Activated CD4-positive, alpha-beta T cell treated with anti-CD3 and anti-CD28 coated beads, Interleukin-2, amount 10 ng/mL, durations not matched to agents 24 days and 14 days (primary cell): ENCODE measurements around the gene MKX. TPM values are rescaled to one million over a fixed set of nuclear protein-coding genes. Genes with fewer than 3 reads are reported as not detected.

Source experiments
- DNase-seq: peaks from one replicate; pipeline ENCODE4 v3.0.0; 2022
- H3K27ac Mint-ChIP-seq: one replicate; pipeline ENCODE4 v1.8.0; 2022; ENCODE audit warnings: mild to moderate bottlenecking, mixed read lengths
- H3K27me3 Mint-ChIP-seq: one replicate; pipeline ENCODE4 v1.8.0; 2022; ENCODE audit warnings: mixed read lengths
- H3K36me3 Mint-ChIP-seq: one replicate; pipeline ENCODE4 v1.8.0; 2022; ENCODE audit warnings: low read depth, mild to moderate bottlenecking, mixed read lengths
- H3K4me1 Mint-ChIP-seq: one replicate; pipeline ENCODE4 v1.8.0; 2021; ENCODE audit warnings: mixed read lengths
- H3K4me3 Mint-ChIP-seq: one replicate; pipeline ENCODE4 v1.8.0; 2022; ENCODE audit warnings: mild to moderate bottlenecking, moderate library complexity, mixed read lengths
- H3K9me3 Mint-ChIP-seq: one replicate; pipeline ENCODE4 v1.8.0; 2021; ENCODE audit warnings: mixed read lengths
- intact Hi-C: fragments of 100-400 bp; cut with micrococcal nuclease; formaldehyde crosslinking; loops from one replicate; pipeline ENCODE4 v1.15.1; 2023
- total RNA-seq: library from RNA; stranded (reverse); gene quantifications from 2 replicates; pipeline ENCODE4 v1.2.3, GENCODE V29; 2022

MKX gene
- total RNA-seq, 1 donor from 2014 or later: not detected

DNA sequence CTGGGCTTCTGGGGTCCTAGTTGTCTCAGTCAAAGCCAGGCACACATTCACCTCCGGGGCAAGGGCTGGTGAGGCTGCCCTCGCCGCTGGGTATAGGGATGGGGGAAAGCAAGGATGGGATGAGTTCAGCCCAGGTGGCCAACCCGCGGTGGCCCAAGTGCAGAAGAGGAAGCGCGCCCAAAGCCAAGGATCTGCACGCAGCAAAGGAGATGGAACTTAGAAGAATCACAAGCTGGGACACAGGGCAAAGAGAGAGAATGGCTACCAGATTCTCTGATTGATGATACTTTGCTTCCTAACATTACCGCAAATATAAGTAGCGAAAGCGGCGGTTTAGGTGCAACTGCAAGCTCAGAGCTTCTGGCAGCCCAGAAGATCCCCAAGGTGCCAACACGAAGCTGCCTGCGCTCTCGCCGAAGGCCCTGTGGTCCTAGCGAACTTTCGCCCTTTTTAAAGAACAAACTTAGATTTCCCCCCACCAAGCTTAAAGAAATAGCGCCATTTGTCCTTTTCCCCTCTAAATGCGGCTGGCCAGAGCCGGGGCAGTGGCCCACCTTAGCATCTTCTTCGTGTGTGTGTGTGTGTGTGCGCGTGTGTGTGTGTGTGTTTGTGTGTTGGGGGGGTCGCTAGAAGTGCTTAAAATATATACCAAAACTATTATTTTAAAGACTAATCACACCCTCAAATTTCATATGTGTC, 927 bp upstream of the MKX start:
- peaks cover 19% of the 10 kb centered on the region for H3K4me1 Mint-ChIP-seq
- peak; percentile 60 for DNase-seq
- H3K4me3 Mint-ChIP-seq: peak overlapping the region; percentile 8
- intact Hi-C loops: loop anchor here (5.0 to 10.0 kb wide), 2 partner anchors 248 to 1529 kb away; partner anchors contain the start of genes GAD2 and ODAD2
- peaks cover 68% of the 10 kb centered on the region for H3K27me3 Mint-ChIP-seq
- peaks cover 5% of the 10 kb centered on the region for H3K36me3 Mint-ChIP-seq
- H3K27ac Mint-ChIP-seq: no peak overlapping the region
- H3K9me3 Mint-ChIP-seq: peaks cover 3% of the 10 kb centered on the region

DNA sequence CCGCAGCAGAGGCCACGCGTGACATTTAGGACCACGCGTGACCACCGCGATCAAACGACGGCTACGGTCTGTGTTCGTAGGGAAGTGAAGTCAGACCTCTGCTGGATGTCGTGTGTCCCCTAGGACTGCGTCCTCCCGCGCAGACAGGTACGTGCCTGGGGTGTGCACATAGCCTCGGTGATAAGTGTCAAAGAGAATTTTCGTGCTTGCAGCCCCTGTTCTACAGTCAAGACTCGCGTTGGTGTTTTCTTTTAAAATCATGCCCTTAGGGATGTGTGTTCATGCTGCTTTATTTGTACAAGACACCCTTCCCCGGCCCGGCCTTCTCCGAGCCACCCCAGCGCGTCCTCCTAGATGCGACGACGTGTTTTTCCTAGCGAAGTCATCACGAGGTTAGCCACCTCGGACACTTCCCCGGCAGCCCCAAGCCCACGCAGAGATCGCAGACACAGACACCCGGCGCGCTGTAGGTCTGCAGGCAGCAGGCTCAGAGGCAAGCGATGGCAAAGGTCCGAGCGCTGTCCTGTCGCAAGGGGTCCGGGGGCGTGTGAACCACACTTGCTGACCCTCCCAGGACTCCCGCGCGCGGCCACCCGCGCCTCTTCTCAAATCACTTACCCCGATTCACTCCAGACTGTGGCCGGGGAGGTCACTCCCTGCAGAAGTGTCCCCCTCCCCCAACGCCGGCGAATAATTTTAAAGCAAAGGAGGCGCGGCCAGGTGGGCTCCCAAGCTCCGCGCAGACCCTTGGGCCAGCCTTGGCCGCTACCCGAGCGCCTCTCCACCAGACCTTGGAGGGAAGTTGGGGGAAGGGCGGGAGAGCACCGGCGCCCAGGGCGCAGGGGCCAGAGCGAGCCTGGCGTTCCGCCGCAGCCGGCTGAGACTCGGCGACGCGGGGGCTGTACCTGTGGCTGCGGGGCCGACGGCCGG, 552 bp downstream of the MKX start:
- H3K4me3 Mint-ChIP-seq: peak overlapping the region; percentile 71
- peaks cover 71% of the 10 kb centered on the region for H3K27me3 Mint-ChIP-seq
- peaks cover 3% of the 10 kb centered on the region for H3K9me3 Mint-ChIP-seq
- DNase-seq: peak; percentile 67
- peaks cover 5% of the 10 kb centered on the region for H3K36me3 Mint-ChIP-seq
- peak overlapping the region; percentile 83 for H3K27ac Mint-ChIP-seq
- peaks cover 20% of the 10 kb centered on the region for H3K4me1 Mint-ChIP-seq
- intact Hi-C loops: loop anchor here (5.0 to 10.0 kb wide), 4 partner anchors 243 to 1528 kb away; partner anchors contain the start of genes BAMBI, GAD2, ODAD2 and RAB18

DNA sequence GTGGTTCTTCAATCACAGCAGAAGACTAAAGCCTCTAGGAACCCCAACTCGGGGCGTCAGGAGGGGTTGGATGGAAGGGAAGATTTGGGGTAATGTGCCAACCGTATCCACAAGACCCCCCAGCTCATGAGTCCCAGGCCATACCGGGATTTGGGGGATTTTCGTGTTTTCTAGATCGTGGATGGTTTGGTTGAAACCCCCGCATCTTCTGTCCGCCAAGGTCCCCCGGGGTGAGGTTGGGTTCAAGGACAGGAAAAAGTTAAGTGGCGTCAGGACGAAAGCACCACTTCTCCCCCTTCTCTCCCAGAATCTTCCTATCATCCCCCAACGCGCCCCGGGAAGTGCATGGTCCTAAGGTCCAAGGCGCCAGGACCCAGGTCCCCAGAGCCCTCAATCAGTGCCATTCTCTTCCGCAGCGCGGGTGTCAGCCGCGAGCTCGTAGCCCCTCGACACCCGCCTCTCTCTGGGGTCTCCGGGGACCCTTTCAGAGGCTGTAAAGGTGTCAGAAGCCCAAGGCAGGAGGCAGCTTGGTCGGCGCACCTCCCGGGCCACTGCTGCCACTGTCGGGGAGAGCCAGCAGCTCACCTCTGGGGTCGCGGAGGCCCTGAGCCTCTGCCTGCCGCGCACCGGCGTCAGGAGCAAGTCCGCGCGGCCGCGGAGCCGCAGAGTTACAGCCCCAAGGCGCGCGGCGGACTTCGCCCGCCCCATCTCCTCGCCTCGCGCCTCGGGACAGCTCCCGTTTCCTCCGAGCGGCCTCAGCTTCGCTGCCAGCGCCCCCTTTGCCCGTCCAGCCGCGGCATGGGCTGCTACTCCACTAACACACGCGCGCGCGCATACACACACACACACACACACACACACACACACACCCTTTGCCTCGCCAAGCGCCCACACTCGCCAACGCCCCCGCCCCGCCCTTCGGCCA, 1.5 kb downstream of the MKX start:
- DNase-seq: peak; percentile 71
- Mint-ChIP-seq H3K27me3 (peaks cover 64% of the 10 kb centered on the region), H3K27ac (peak overlapping the region; percentile 83), H3K4me1 (peaks cover 20% of the 10 kb centered on the region), H3K4me3 (peak overlapping the region; percentile 71), H3K36me3 (peaks cover 5% of the 10 kb centered on the region), H3K9me3 (peaks cover 3% of the 10 kb centered on the region)
- intact Hi-C loops: loop anchor here (2.0 to 10.0 kb wide), 5 partner anchors 242 to 933 kb away; partner anchors contain the start of genes BAMBI, ODAD2, RAB18 and WAC

DNA sequence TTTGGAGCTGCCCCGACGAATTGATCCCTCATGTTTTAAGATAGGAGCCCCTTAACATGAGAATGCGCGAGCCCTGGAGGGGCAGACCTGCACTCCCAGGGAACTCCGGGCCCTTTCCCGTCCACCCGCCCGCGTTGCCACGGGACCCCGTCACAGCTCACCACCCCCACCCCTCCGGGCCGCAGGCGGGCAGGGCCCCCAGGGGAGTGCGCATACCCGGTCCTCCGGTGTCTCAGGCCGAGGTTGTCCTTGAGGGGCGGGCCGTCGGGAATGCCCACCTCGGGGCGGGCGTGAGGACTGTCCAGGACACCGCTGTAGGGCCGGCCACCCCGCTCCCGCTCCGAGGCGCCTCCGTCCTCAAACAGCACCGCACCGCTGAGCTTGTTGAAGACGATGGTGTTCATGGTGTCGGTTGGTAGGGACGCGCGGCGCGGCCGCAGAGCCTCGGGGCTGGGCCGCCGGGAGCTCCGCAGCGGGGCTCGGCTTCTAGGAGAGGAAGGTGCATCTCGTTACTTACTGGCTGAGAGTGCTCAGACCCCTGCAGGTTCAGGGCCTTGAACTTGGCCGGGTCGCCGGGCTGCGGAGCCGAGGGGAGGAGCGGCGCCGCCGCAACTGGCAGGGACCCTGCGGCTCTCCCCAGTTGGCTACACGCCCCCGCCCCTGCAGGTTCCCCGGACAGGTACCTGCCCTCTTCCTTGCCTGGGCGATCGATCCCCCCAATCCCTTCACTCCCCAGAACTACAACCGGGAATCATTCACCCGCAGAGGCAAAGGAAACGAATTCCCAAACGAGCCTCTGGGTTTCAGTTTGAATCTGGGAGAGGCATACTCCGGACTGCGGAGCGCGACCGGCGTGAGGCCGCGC, 2.4 kb downstream of the MKX start:
- Mint-ChIP-seq H3K4me1 (peaks cover 20% of the 10 kb centered on the region), H3K4me3 (peak overlapping the region; percentile 69), H3K27ac (no peak overlapping the region), H3K9me3 (peaks cover 3% of the 10 kb centered on the region), H3K36me3 (peaks cover 5% of the 10 kb centered on the region), H3K27me3 (peaks cover 64% of the 10 kb centered on the region)
- intact Hi-C loops: loop anchor here (2.0 to 10.0 kb wide), 5 partner anchors 241 to 934 kb away; partner anchors contain the start of genes BAMBI, ODAD2, RAB18 and WAC
- peak; percentile 77 for DNase-seq

DNA sequence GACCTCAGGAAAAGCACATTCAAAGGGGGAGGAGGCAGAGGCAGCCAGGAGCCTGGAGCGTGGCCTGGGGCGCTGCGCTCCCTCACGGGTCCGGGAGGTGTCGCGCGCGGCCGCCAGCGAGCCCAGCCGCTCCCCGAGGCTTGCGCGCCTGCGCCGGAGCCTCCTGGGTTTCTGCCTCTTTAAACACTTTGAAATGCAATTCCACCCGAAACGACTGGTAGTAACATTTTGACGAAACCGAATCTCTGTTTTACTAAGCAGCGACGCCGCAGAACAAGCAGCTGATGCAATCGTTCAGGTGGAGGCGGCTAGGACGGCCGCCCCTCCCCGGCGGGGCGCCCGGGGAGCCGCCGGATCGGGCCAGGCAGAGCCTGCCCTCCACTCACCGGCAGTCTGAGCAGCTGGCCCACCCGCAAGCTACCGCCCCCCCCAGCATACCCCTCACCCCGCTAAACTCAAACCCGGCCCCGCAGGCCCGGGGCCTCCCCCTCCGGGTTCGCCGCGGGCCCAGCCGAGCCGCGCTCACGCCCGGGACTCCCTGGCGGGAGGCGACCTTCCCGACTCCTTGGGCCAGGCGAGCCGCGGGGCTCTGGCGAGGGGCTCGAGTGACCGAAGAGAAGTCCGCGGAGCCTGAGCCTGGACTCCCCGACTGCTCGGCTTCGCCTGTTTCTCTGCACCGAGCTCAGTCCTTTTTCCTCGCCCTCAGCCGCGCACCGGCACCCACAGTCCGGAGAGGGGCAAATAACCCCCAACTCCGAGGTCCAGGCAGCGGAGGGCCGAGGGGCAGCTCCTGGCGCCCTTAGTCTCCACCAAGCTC, 3.2 kb downstream of the MKX start:
- Mint-ChIP-seq H3K27me3 (peaks cover 67% of the 10 kb centered on the region), H3K4me3 (peak overlapping the region; percentile 69), H3K4me1 (peaks cover 20% of the 10 kb centered on the region), H3K36me3 (peaks cover 5% of the 10 kb centered on the region), H3K27ac (peak overlapping the region; percentile 29), H3K9me3 (peaks cover 3% of the 10 kb centered on the region)
- intact Hi-C loops: loop anchor here (1.0 to 10.0 kb wide), 8 partner anchors 240 to 935 kb away; partner anchors contain the start of genes BAMBI, MPP7, ODAD2 and RAB18
- peak; percentile 94 for DNase-seq

DNA sequence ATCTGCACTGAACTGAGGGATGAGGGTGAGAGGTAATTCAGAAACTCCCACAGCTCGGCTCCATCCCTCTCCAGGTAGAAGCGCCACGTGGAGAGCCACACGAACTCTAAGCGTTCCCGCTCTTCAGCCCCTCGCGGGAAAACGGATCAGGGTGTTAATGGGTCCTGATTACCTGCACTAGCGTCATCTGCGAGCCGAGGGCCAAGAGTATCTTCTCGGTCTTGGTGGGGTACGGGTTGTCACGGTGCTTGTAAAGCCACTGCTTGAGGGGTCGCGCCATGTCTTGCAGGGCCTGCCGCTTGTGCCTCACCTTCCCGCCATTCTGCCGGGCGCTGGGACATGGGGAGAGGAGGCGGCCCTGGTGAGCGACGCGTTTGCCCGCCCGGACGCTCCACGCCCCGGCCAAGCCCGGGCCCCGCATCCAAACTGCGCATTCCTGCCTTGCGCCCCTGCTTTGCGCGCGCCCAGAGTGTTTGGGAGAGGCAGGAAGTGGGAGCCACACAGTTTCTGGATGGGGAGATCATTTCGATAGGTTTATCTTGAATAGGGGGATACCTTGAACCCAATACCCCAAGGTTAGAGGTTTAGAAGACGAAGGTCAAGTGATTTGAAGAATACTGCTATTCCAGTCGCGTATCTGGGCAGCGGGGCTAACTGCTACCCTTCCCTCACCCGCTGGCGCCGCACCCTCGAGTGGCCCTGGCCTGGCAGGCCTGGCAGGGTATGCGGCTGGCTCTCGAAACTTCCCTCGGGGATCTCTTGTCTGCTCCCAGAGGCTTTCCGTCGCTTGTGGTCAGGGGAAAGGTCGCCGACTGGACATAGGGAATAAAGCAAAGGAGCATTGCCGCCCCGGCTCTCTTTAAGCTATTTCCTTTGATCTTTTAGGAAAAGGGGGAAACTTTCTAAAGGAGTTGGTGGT, 4.2 kb downstream of the MKX start:
- no peak overlapping the region for H3K27ac Mint-ChIP-seq
- H3K4me1 Mint-ChIP-seq: peaks cover 19% of the 10 kb centered on the region
- H3K36me3 Mint-ChIP-seq: peaks cover 5% of the 10 kb centered on the region
- no peak for DNase-seq
- peaks cover 65% of the 10 kb centered on the region for H3K27me3 Mint-ChIP-seq
- H3K4me3 Mint-ChIP-seq: peak overlapping the region; percentile 69
- peaks cover 3% of the 10 kb centered on the region for H3K9me3 Mint-ChIP-seq
- intact Hi-C loops: loop anchor here (1.0 to 10.0 kb wide), 8 partner anchors 239 to 936 kb away; partner anchors contain the start of genes BAMBI, MPP7, ODAD2 and RAB18

DNA sequence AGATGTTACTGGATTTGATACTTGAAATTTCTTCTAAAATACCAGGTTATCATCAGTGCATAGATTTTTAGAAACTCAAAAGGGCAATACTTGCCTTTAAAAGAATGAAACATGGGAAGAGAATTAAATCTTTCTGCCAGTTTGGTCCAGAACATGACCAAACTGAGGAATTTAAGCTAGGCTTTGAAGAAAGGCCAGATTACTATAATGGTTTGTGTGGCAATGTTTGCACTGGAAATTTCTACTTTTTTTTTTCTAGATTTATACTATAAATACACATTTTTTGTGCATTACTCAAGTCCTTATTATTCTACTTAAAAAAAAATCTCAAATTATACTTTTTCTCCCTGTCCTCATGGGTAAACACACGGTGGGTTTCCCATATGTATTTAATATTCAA, 9.2 kb downstream of the MKX start:
- peaks cover 51% of the 10 kb centered on the region for H3K27me3 Mint-ChIP-seq
- no peaks in the 10 kb centered on the region for H3K36me3 Mint-ChIP-seq

DNA sequence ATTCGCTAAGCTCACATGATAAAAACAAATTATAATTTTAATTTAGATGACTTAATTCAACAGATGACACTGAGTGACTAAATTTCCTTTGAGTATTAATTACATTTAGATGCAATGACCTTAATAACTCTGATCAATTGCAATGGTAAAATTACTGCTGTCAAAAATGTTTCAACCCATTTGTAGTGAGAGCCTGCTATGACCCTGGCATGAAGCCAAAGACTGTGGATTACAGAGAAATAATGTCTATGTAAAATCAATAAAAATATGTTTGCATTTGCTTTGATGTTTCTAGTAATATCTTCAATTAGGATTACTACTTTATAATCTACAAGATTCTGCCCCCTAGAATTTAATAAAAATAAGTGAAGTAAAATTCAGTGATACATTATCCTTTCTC, 15.6 kb downstream of the MKX start:
- Mint-ChIP-seq H3K4me3 (no peak overlapping the region), H3K4me1 (no peaks in the 10 kb centered on the region), H3K27me3 (peaks cover 31% of the 10 kb centered on the region), H3K27ac (no peak overlapping the region), H3K36me3 (no peaks in the 10 kb centered on the region), H3K9me3 (no peaks in the 10 kb centered on the region)
- intact Hi-C loops: no loop called here
- DNase-seq: no peak

More for the DNA sequence above, 9.2 kb downstream of the MKX start:
- intact Hi-C loops: no loop called here
- no peaks in the 10 kb centered on the region for H3K9me3 Mint-ChIP-seq
- DNase-seq: no peak
- H3K4me3 Mint-ChIP-seq: no peak overlapping the region
- no peaks in the 10 kb centered on the region for H3K4me1 Mint-ChIP-seq
- H3K27ac Mint-ChIP-seq: no peak overlapping the region

DNA sequence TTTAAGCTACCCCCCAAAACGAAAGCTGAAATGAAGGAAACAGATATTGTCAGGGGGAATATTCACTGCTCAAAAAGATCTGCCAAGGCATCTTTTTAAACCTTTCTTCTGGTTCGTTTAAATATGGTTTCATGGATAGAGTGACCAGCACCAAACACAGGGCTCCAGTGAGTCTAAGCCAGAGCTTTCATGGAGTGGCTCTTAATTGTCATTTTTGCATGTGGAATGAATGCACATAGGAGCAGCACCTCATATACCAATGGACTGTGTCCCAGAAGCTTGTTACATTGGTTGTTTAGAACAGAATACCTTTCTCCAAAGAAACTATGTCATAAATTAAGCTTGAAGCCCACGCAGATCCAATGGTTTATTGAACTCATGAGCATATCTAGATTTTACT, 17.3 kb downstream of the MKX start:
- no peaks in the 10 kb centered on the region for H3K9me3 Mint-ChIP-seq

DNA sequence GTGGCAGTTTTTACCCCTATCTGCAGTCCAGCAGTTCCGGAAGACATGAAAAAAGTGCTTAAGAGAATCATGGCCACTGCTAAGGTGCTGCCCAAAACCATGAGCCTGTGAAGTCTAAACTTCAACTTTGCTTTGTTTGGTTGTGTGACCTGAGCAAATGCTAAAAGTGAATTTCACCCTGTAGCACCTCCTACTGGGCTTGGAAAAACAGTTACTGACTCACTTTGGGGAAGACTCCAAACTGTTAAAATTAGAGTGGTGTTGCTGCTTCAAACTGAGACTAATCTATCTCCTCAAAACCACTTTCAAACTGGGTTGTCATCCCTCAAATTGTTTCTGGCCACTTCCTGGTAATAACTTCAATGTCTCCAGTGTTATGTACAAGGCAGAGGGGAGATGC, 21.3 kb downstream of the MKX start:
- no peaks in the 10 kb centered on the region for H3K4me1 Mint-ChIP-seq
- DNase-seq: no peak
- intact Hi-C loops: no loop called here
- peaks cover 42% of the 10 kb centered on the region for H3K27me3 Mint-ChIP-seq
- no peak overlapping the region for H3K27ac Mint-ChIP-seq
- H3K4me3 Mint-ChIP-seq: no peak overlapping the region
- H3K9me3 Mint-ChIP-seq: no peaks in the 10 kb centered on the region
- H3K36me3 Mint-ChIP-seq: no peaks in the 10 kb centered on the region

More for the DNA sequence above, 17.3 kb downstream of the MKX start:
- intact Hi-C loops: no loop called here
- H3K4me1 Mint-ChIP-seq: no peaks in the 10 kb centered on the region
- no peak overlapping the region for H3K4me3 Mint-ChIP-seq
- H3K27ac Mint-ChIP-seq: no peak overlapping the region
- H3K27me3 Mint-ChIP-seq: peaks cover 35% of the 10 kb centered on the region
- no peaks in the 10 kb centered on the region for H3K36me3 Mint-ChIP-seq
- DNase-seq: no peak

DNA sequence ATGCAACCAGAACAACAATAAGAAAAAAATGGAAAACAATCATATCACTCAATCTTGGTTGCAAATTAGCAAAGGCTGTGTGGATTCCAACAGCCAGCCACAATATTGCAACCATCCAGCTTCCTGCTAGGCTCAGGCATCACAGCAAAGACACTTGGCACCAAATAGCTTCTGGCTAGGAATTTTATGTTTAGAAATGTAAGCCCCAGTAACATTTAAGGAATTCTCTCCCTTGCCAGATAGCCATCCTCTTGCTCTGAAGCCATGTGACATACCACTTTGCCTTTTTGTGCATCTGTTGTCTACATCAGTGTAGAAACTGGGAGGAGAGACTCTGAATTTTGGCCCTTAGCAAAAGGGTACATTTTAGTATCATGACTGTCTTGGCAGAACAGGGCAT, 22.2 kb downstream of the MKX start:
- DNase-seq: no peak
- Mint-ChIP-seq H3K4me3 (no peak overlapping the region), H3K27ac (no peak overlapping the region), H3K27me3 (peaks cover 42% of the 10 kb centered on the region), H3K9me3 (no peaks in the 10 kb centered on the region), H3K36me3 (no peaks in the 10 kb centered on the region), H3K4me1 (no peaks in the 10 kb centered on the region)
- intact Hi-C loops: no loop called here
